ENCODE results near the gene BLMH.

The BLMH gene

GRCh38 chr17:30323262-30323894, 31.6 kb upstream of the BLMH start:
- CTCF ChIA-PET, result interaction anchor here (0.7 kb wide), 1 partner anchor 508 kb away, joined by 3 read pairs; the partner anchor contains the start of gene ATAD5
- DNase-seq (ENCODE audit: low spot score), result no peak
- TF ChIP-seq CTCF (conservative IDR thresholded peaks at IDR 0.05; ENCODE audit: low read depth), result no peak
- POLR2A ChIA-PET (ENCODE audit: low non-redundant PET), result interaction anchor here (0.6 kb wide), 1 partner anchor 26 kb away, joined by 3 read pairs; no protein-coding TSS in a partner anchor
- no peak overlapping the region for H3K27ac ChIP-seq

- no peak for DNase-seq (ENCODE audit: low spot score)
- no peak overlapping the region for H3K27ac ChIP-seq
- no peak for TF ChIP-seq CTCF (conservative IDR thresholded peaks at IDR 0.05; ENCODE audit: low read depth)
- ChIA-PET CTCF (no interaction called here), POLR2A (ENCODE audit: low non-redundant PET) (no interaction called here)
Measured at GRCh38 chr17:30321314-30321713, 29.6 kb upstream of the BLMH start.

GRCh38 chr17:30318155-30318554, 26.4 kb upstream of the BLMH start:
- ChIA-PET CTCF (interaction anchor here (0.5 to 0.6 kb wide), 2 partner anchors 19 to 35 kb away, joined by 3 read pairs; no protein-coding TSS in a partner anchor), POLR2A (ENCODE audit: low non-redundant PET) (no interaction called here)
- no peak overlapping the region for H3K27ac ChIP-seq
- TF ChIP-seq CTCF (conservative IDR thresholded peaks at IDR 0.05; ENCODE audit: low read depth), result no peak
- no peak for DNase-seq (ENCODE audit: low spot score)

DNA sequence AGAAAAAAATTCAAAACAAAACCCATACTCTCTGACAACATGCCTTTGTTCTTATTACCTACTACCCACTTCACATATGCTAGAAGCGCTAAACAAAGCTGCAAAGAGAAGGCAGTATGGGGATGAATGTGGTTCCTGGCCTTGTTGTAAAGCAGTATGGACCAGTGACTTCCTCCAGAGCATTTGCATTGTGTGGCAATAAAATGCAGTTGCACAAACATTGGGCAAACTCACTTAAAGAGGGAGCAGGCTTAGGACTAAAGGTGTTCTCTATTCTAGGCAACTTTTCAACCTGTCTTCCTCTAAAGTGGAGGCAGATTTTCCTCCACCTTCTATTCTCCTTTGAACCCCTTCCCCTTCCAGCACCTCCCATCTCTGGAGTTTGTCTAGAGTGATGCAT, 25.0 kb upstream of the BLMH start:
- ChIA-PET POLR2A (ENCODE audit: low non-redundant PET) (no interaction called here), CTCF (interaction anchor here (1.1 kb wide), 1 partner anchor 20 kb away, joined by 3 read pairs; no protein-coding TSS in a partner anchor)
- H3K27ac ChIP-seq, result no peak overlapping the region
- no peak for DNase-seq (ENCODE audit: low spot score)
- no peak for TF ChIP-seq CTCF (conservative IDR thresholded peaks at IDR 0.05; ENCODE audit: low read depth)

DNA sequence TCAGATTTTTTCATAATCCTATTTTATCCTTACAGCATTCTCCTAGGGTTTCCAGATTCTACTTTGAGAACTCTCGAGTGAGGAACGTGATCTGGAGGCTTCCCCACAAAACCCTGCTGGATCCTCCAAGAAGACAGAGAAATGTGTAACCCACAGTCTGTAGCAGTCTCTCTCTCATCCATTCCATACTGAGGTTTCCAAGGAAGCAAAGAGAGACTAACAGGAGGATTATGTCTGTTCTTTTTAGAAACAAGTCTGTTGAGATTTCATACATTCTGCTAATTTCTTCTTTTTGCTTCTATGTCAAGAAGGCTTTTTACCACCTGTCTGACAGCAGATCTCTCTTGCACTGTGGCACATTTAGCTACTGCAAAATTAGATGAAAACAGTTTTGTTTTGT, 23.4 kb upstream of the BLMH start:
- no peak overlapping the region for H3K27ac ChIP-seq
- no peak for DNase-seq (ENCODE audit: low spot score)
- no peak for TF ChIP-seq CTCF (conservative IDR thresholded peaks at IDR 0.05; ENCODE audit: low read depth)
- CTCF ChIA-PET, result no interaction called here
- POLR2A ChIA-PET (ENCODE audit: low non-redundant PET), result no interaction called here

DNA sequence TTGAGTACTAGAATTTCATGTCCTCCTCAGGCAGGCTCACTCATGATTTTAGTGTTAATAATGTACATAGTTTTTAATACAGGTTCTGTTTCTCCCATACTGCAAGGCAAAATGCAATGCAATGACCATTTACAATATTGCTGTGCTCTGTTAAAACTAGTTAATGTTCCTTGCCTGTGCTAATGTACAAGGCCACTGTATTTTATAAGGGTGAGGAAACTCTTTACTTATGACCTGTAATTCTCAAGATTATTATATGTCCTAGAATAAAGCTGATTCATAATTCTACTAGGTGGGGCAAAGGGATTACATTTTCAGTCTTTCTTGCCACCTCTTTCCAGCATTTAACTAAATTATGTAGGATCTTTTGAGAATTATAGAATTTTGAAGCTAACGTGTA, 22.7 kb upstream of the BLMH start:
- POLR2A ChIA-PET (ENCODE audit: low non-redundant PET), result no interaction called here
- H3K27ac ChIP-seq, result no peak overlapping the region
- DNase-seq (ENCODE audit: low spot score), result no peak
- no peak for TF ChIP-seq CTCF (conservative IDR thresholded peaks at IDR 0.05; ENCODE audit: low read depth)
- CTCF ChIA-PET, result no interaction called here
